Measurements from ENCODE around the gene PRG3.
A peak's percentile ranks its signal among the peaks of the same experiment; 100 is the strongest.

PRG3 gene

GRCh38 chr11:57348052-57348451, 32.9 kb downstream of the PRG3 start:
- Histone ChIP-seq H3K9me3 (ENCODE audit: insufficient read depth, low read length) (no peaks in the 10 kb centered on the region), H3K4me3 (ENCODE audit: low read length) (no peak overlapping the region), H4K20me1 (ENCODE audit: insufficient read depth, low read length) (no peaks in the 10 kb centered on the region), H3K4me2 (ENCODE audit: low read length) (no peak overlapping the region), H3K9ac (ENCODE audit: low read length) (no peak overlapping the region), H3K79me2 (ENCODE audit: low read length) (no peaks in the 10 kb centered on the region), H3K4me1 (ENCODE audit: low read length) (peaks cover 28% of the 10 kb centered on the region), H2AFZ (ENCODE audit: low read depth, low read length) (no peak overlapping the region), H3K27me3 (ENCODE audit: low read depth, low read length) (no peaks in the 10 kb centered on the region), H3K27ac (ENCODE audit: low read length) (no peak overlapping the region), H3K36me3 (replicated peaks; ENCODE audit: low read depth, low read length) (no peaks in the 10 kb centered on the region)
- TF ChIP-seq CTCF (IDR thresholded peaks at IDR 0.05; ENCODE audit: low read depth, low read length) (no peak), EZH2phosphoT487 (IDR thresholded peaks at IDR 0.05; ENCODE audit: low read depth) (no peak)

GRCh38 chr11:57347336-57347735, 33.6 kb downstream of the PRG3 start:
- Histone ChIP-seq H3K4me2 (ENCODE audit: low read length) (no peak overlapping the region), H3K4me3 (ENCODE audit: low read length) (no peak overlapping the region), H3K9ac (ENCODE audit: low read length) (no peak overlapping the region), H3K36me3 (replicated peaks; ENCODE audit: low read depth, low read length) (no peaks in the 10 kb centered on the region), H4K20me1 (ENCODE audit: insufficient read depth, low read length) (no peaks in the 10 kb centered on the region), H2AFZ (ENCODE audit: low read depth, low read length) (no peak overlapping the region), H3K27ac (ENCODE audit: low read length) (no peak overlapping the region), H3K79me2 (ENCODE audit: low read length) (no peaks in the 10 kb centered on the region), H3K27me3 (ENCODE audit: low read depth, low read length) (no peaks in the 10 kb centered on the region), H3K9me3 (ENCODE audit: insufficient read depth, low read length) (no peaks in the 10 kb centered on the region), H3K4me1 (ENCODE audit: low read length) (peaks cover 28% of the 10 kb centered on the region)
- no peak for TF ChIP-seq CTCF (IDR thresholded peaks at IDR 0.05; ENCODE audit: low read depth, low read length)
- TF ChIP-seq EZH2phosphoT487 (IDR thresholded peaks at IDR 0.05; ENCODE audit: low read depth) = no peak

- H3K27me3 ChIP-seq (ENCODE audit: low read depth, low read length) = no peaks in the 10 kb centered on the region
- no peaks in the 10 kb centered on the region for H3K36me3 ChIP-seq (replicated peaks; ENCODE audit: low read depth, low read length)
- H3K4me1 ChIP-seq (ENCODE audit: low read length) = peaks cover 35% of the 10 kb centered on the region
- H3K4me3 ChIP-seq (ENCODE audit: low read length) = peak overlapping the region; percentile 36
- H3K27ac ChIP-seq (ENCODE audit: low read length) = no peak overlapping the region
- H3K4me2 ChIP-seq (ENCODE audit: low read length) = peak overlapping the region; percentile 59
- H3K79me2 ChIP-seq (ENCODE audit: low read length) = no peaks in the 10 kb centered on the region
- peak overlapping the region; percentile 10; the same call in 1 of the 2 replicates for H3K9ac ChIP-seq (ENCODE audit: low read length)
- H4K20me1 ChIP-seq (ENCODE audit: insufficient read depth, low read length) = no peaks in the 10 kb centered on the region
- TF ChIP-seq CTCF (IDR thresholded peaks at IDR 0.05; ENCODE audit: low read depth, low read length) (peak; percentile 86), EZH2phosphoT487 (IDR thresholded peaks at IDR 0.05; ENCODE audit: low read depth) (no peak)
- H2AFZ ChIP-seq (ENCODE audit: low read depth, low read length) = peak overlapping the region; percentile 66
- no peaks in the 10 kb centered on the region for H3K9me3 ChIP-seq (ENCODE audit: insufficient read depth, low read length)
Observed at GRCh38 chr11:57345555-57346211, 35.3 kb downstream of the PRG3 start.

- Histone ChIP-seq H4K20me1 (ENCODE audit: insufficient read depth, low read length) (no peaks in the 10 kb centered on the region), H3K4me2 (ENCODE audit: low read length) (peak overlapping the region; percentile 17; the same call in 1 of the 2 replicates), H3K4me1 (ENCODE audit: low read length) (peaks cover 40% of the 10 kb centered on the region), H2AFZ (ENCODE audit: low read depth, low read length) (peak overlapping the region; percentile 66), H3K9ac (ENCODE audit: low read length) (no peak overlapping the region), H3K36me3 (replicated peaks; ENCODE audit: low read depth, low read length) (no peaks in the 10 kb centered on the region), H3K4me3 (ENCODE audit: low read length) (no peak overlapping the region), H3K27me3 (ENCODE audit: low read depth, low read length) (peaks cover 7% of the 10 kb centered on the region; the same call in 1 of the 2 replicates), H3K79me2 (ENCODE audit: low read length) (no peaks in the 10 kb centered on the region), H3K27ac (ENCODE audit: low read length) (no peak overlapping the region), H3K9me3 (ENCODE audit: insufficient read depth, low read length) (no peaks in the 10 kb centered on the region)
- no peak for TF ChIP-seq EZH2phosphoT487 (IDR thresholded peaks at IDR 0.05; ENCODE audit: low read depth)
- peak; percentile 30 for TF ChIP-seq CTCF (IDR thresholded peaks at IDR 0.05; ENCODE audit: low read depth, low read length)
Observed at GRCh38 chr11:57344826-57345225, 36.1 kb downstream of the PRG3 start.
